Measurements from ENCODE around the gene ATG9B. TPM values are rescaled to one million over a fixed set of nuclear protein-coding genes. Genes with fewer than 3 reads are reported as not detected.

ATG9B gene
- polyA plus RNA-seq, 1 experiment, result 0.15 TPM

- DNase-seq (ENCODE audit: low read depth), result no peak
- no peak overlapping the region for H3K4me3 ChIP-seq (ENCODE audit: low read depth, low read length)
- TF ChIP-seq CTCF (IDR thresholded peaks at IDR 0.05; ENCODE audit: insufficient read depth, low read depth, low read length), result no peak
- H3K36me3 ChIP-seq (ENCODE audit: control insufficient read depth, insufficient read depth, low read length), result peaks cover 10% of the 10 kb centered on the region
- ChIA-PET POLR2A (no interaction called here), CTCF (interaction anchor here (0.9 to 1.4 kb wide), 2 partner anchors 16 to 75 kb away, joined by 3 read pairs; no protein-coding TSS in a partner anchor)
- no peaks in the 10 kb centered on the region for H3K27me3 ChIP-seq (ENCODE audit: control insufficient read depth, insufficient read depth, low read length)
Observed at GRCh38 chr7:151035026-151035717, 10.9 kb upstream of the ATG9B start.

GRCh38 chr7:151034312-151035025 is 10.2 kb upstream of the ATG9B start:
- no peaks in the 10 kb centered on the region for H3K27me3 ChIP-seq (ENCODE audit: control insufficient read depth, insufficient read depth, low read length)
- H3K4me3 ChIP-seq (ENCODE audit: low read depth, low read length), result no peak overlapping the region
- ChIA-PET POLR2A (no interaction called here), CTCF (interaction anchor here (0.9 kb wide), 1 partner anchor 15 kb away, joined by 3 read pairs; no protein-coding TSS in a partner anchor)
- H3K36me3 ChIP-seq (ENCODE audit: control insufficient read depth, insufficient read depth, low read length), result peaks cover 10% of the 10 kb centered on the region
- no peak for DNase-seq (ENCODE audit: low read depth)
- TF ChIP-seq CTCF (IDR thresholded peaks at IDR 0.05; ENCODE audit: insufficient read depth, low read depth, low read length), result no peak

GRCh38 chr7:151033864-151034249 is 9.6 kb upstream of the ATG9B start:
- CTCF ChIA-PET, result interaction anchor here (0.9 to 1.3 kb wide), 2 partner anchors 15 to 25 kb away, joined by 3 to 4 read pairs; partner anchors contain the start of gene SLC4A2
- no peak for TF ChIP-seq CTCF (IDR thresholded peaks at IDR 0.05; ENCODE audit: insufficient read depth, low read depth, low read length)
- H3K4me3 ChIP-seq (ENCODE audit: low read depth, low read length), result no peak overlapping the region
- H3K36me3 ChIP-seq (ENCODE audit: control insufficient read depth, insufficient read depth, low read length), result peaks cover 10% of the 10 kb centered on the region
- no peak for DNase-seq (ENCODE audit: low read depth)
- H3K27me3 ChIP-seq (ENCODE audit: control insufficient read depth, insufficient read depth, low read length), result no peaks in the 10 kb centered on the region
- POLR2A ChIA-PET, result no interaction called here

- ChIA-PET POLR2A (no interaction called here), CTCF (interaction anchor here (0.6 to 3.0 kb wide), 5 partner anchors 14 to 143 kb away, joined by 3 to 12 read pairs (median 4); partner anchors contain the start of gene SLC4A2)
- TF ChIP-seq CTCF (IDR thresholded peaks at IDR 0.05; ENCODE audit: insufficient read depth, low read depth, low read length), result no peak
- H3K36me3 ChIP-seq (ENCODE audit: control insufficient read depth, insufficient read depth, low read length), result peaks cover 10% of the 10 kb centered on the region
- H3K4me3 ChIP-seq (ENCODE audit: low read depth, low read length), result no peak overlapping the region
- H3K27me3 ChIP-seq (ENCODE audit: control insufficient read depth, insufficient read depth, low read length), result no peaks in the 10 kb centered on the region
- no peak for DNase-seq (ENCODE audit: low read depth)
Observed at GRCh38 chr7:151032936-151033863, 8.9 kb upstream of the ATG9B start.

All from BJ (cell line).